NT2/D1 (cell line): ENCODE data around the gene NDUFB5.

Experiments used
- DNase-seq: peaks from one replicate; pipeline ENCODE4 v3.0.0-alpha.2; 2011; ENCODE audit warnings: low read depth, low spot score
- H3K27me3 ChIP-seq: 2 replicates; pipeline ENCODE4 v1.6.0; 2011; ENCODE audit warnings: mild to moderate bottlenecking; ENCODE audit not compliant: insufficient read length, insufficient read depth
- H3K36me3 ChIP-seq: 2 replicates; pipeline ENCODE4 v1.6.1; 2011; ENCODE audit warnings: mild to moderate bottlenecking, low read length, mixed read lengths; ENCODE audit not compliant: insufficient read depth, insufficient read length
- H3K4me1 ChIP-seq: 2 replicates; pipeline ENCODE4 v1.5.1; 2011; ENCODE audit not compliant: insufficient read depth, insufficient read length
- H3K4me3 ChIP-seq: 2 replicates; pipeline ENCODE4 v1.5.1; 2011; ENCODE audit warnings: low read depth; ENCODE audit not compliant: insufficient read length
- H3K9ac ChIP-seq: 2 replicates; pipeline ENCODE4 v1.6.0; 2011; ENCODE audit warnings: low read depth; ENCODE audit not compliant: insufficient read length
- H3K9me3 ChIP-seq: 2 replicates; pipeline ENCODE4 v1.5.1; 2011; ENCODE audit warnings: mild to moderate bottlenecking, low read length; ENCODE audit not compliant: insufficient read depth
- SUZ12 ChIP-seq: IDR thresholded peaks from 2 replicates; pipeline ENCODE4 v1.6.1; 2011; ENCODE audit not compliant: insufficient read length, insufficient read depth; ENCODE audit errors: extremely low read depth
- YY1 ChIP-seq: IDR thresholded peaks from 2 replicates; pipeline ENCODE4 v1.6.1; 2011; ENCODE audit not compliant: insufficient read length, insufficient read depth
- ZNF274 ChIP-seq: IDR thresholded peaks from 2 replicates; pipeline ENCODE4 v1.6.1; 2011; ENCODE audit warnings: mild to moderate bottlenecking, low read depth, low read length

NDUFB5 gene

DNA sequence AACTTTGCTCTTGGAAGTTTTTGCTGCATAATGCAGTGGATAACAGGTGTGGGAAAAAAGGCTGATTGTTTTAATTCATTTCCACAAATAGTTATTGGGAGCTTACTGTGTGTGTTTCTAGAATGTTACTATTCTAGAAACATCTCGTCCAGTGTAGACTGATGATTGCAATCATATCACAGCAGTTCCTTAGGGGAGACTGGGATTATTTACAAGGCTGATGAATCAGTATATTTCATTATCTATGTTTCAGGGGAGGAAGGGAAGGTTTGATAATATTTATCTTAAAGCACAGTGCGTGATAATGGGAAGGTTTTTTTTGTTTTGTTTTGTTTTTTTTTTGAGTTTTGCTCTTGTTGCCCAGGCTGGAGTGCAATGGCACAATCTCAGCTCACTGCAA is 50.6 kb downstream of the NDUFB5 start:
- no peak overlapping the region for H3K4me3 ChIP-seq
- H3K9ac ChIP-seq: no peak overlapping the region
- TF ChIP-seq ZNF274: no peak
- DNase-seq: no peak
- H3K9me3 ChIP-seq: no peaks in the 10 kb centered on the region
- no peaks in the 10 kb centered on the region for H3K27me3 ChIP-seq
- H3K4me1 ChIP-seq: peaks cover 4% of the 10 kb centered on the region
- H3K36me3 ChIP-seq: peaks cover 6% of the 10 kb centered on the region

DNA sequence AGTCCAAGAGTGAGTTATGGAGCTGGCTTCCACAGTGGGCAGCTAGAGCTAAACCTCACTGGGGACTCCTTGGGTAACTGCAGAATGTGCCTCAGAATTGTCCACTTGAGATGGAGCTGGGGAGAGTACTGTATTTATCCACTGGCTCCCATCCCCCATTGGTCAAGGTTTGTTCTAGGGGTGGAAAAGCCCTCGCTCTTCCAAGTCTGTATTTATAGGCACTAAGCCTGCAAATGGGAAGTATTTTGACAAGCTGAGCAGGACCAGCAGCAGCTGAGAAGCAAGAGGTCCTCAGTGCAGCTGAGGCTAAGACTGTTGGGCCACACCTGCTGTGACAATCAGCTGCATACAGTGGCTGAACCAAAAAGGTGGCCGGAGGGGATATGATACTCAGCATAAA is 54.0 kb downstream of the NDUFB5 start:
- no peak overlapping the region for H3K4me3 ChIP-seq

DNA sequence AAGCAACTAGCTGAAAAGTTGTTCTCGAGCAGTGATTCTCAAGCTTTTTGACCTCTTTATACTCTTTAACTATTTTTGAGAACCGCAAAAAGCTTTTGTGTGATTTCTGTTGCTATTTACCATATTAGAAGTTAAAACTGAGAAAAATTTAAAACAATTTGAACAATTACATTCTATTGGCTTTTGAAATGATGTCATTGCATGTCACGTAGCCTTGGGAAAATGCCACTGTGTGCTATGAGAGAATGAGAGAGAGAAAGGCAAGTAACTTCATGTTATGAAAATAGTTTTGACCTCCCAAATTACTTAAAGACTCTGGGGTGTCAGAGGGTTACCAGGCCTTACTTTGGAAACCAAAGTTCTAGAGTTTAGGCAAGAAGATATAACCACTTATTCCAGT is 56.3 kb downstream of the NDUFB5 start:
- Histone ChIP-seq H3K27me3 (no peaks in the 10 kb centered on the region), H3K4me1 (peaks cover 4% of the 10 kb centered on the region), H3K4me3 (no peak overlapping the region), H3K36me3 (peaks cover 6% of the 10 kb centered on the region), H3K9ac (no peak overlapping the region), H3K9me3 (no peaks in the 10 kb centered on the region)
- no peak for TF ChIP-seq YY1
- TF ChIP-seq ZNF274: no peak
- TF ChIP-seq SUZ12: no peak
- DNase-seq: no peak

More for the DNA sequence above, 54.0 kb downstream of the NDUFB5 start:
- Histone ChIP-seq H3K27me3 (no peaks in the 10 kb centered on the region), H3K4me1 (peaks cover 4% of the 10 kb centered on the region), H3K9me3 (no peaks in the 10 kb centered on the region), H3K36me3 (peaks cover 6% of the 10 kb centered on the region), H3K9ac (no peak overlapping the region)
- TF ChIP-seq YY1 (no peak), SUZ12 (no peak), ZNF274 (no peak)
- no peak for DNase-seq

DNA sequence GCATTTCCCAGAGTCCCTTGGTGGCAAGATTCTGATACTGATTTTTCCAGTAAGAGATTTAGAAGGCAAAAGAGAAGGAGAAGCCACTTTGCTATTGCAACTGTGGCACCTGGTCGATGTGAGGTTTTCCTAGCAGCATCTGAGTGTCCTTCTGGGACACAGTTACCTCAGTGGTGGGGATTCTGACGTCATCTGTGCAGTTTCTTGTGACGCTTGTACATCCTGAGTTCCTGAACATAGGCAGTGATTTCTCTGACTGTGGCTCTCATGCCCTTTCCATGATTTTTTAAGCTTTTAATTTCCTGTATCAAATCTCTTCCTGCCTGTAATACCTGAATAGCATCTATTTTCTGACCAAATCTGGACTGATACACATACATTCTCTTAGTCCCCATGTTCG is 57.2 kb downstream of the NDUFB5 start:
- no peak for DNase-seq
- no peak for TF ChIP-seq YY1
- TF ChIP-seq ZNF274: no peak
- no peak for TF ChIP-seq SUZ12
- H3K4me1 ChIP-seq: peaks cover 10% of the 10 kb centered on the region
- H3K36me3 ChIP-seq: peaks cover 2% of the 10 kb centered on the region
- H3K4me3 ChIP-seq: no peak overlapping the region
- no peak overlapping the region for H3K9ac ChIP-seq
- H3K9me3 ChIP-seq: no peaks in the 10 kb centered on the region
- H3K27me3 ChIP-seq: no peaks in the 10 kb centered on the region

DNA sequence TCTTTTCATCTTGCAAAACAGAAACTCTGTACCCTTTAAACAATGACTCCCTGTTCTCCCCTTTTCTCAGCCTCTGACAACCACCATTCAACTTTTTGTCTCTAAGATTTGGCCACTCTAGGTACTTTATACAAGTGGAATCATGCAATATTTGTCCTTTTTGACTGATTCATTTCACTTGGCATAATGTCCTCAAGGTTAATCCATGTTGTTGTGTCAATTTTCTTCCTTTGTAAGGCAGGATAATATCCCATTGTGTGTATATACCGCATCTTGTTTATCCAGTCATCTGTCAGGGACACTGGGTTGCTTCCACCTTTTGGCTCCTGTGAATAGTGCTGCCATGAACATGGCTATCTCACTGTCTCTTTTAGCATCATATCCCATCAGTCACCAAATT is 58.5 kb downstream of the NDUFB5 start:
- Histone ChIP-seq H3K4me3 (no peak overlapping the region), H3K4me1 (peaks cover 10% of the 10 kb centered on the region), H3K27me3 (no peaks in the 10 kb centered on the region), H3K9ac (no peak overlapping the region), H3K36me3 (no peaks in the 10 kb centered on the region), H3K9me3 (no peaks in the 10 kb centered on the region)
- no peak for DNase-seq
- TF ChIP-seq YY1 (no peak), SUZ12 (no peak), ZNF274 (no peak)

DNA sequence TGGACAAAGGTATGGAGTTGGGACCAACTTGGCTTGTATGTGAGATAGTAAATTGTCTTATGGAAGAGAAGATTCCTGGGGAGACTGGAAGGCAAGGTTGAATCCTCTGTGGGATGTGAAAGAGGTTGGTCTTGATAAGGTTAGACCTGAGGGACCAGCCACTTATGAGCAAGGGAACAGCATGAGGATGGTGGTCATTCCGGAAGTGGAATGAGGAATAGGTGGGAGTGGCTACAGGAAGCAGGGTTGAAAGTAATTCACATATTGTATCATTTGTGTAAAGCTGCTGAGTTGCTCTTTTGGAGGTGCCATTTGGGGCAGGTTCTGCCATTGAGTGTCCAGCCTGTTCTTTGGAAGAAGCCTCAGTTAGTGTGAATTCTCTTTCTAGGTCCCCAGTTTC is 61.4 kb downstream of the NDUFB5 start:
- H3K4me3 ChIP-seq: no peak overlapping the region
- TF ChIP-seq SUZ12: no peak
- TF ChIP-seq ZNF274: no peak
- no peak for TF ChIP-seq YY1
- DNase-seq: no peak
- no peaks in the 10 kb centered on the region for H3K27me3 ChIP-seq
- H3K9me3 ChIP-seq: no peaks in the 10 kb centered on the region
- H3K4me1 ChIP-seq: peaks cover 6% of the 10 kb centered on the region
- no peaks in the 10 kb centered on the region for H3K36me3 ChIP-seq
- H3K9ac ChIP-seq: no peak overlapping the region

DNA sequence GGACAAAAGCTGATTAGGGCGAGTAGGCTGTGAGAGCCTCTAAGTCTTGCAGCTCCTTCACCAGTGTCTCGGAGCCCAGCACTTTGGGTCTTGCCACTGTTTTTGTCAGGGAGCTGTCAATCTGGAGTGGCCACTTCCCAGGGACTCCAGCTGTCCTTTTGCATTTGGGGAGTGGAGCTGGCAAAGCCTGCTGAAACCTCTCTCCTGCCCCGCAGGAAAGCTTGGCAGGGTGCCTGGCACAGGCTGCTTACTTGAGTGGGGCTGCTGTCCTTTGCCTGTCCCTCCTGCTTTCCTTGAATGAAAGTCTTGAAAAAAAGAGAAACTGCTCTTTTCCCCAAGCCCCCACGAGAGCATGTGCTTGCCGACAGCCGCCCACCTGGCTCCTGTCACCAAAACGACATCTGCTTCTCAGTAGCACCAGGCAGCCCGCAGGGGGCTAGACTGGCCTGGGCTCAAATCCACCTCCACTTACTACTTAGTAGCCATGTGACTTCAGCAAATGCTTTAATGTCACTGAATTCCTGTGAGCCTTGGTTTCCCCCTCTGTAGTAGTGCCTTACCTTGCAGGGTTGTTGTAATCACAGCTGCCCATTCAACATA is 61.9 kb downstream of the NDUFB5 start:
- TF ChIP-seq YY1: no peak
- no peak for TF ChIP-seq SUZ12
- Histone ChIP-seq H3K9me3 (no peaks in the 10 kb centered on the region), H3K27me3 (no peaks in the 10 kb centered on the region), H3K9ac (no peak overlapping the region), H3K36me3 (no peaks in the 10 kb centered on the region), H3K4me3 (no peak overlapping the region), H3K4me1 (peaks cover 6% of the 10 kb centered on the region)
- no peak for DNase-seq
